ENCODE measurements around the gene LSM4. TPM values are rescaled to one million over a fixed set of nuclear protein-coding genes. Genes with fewer than 3 reads are reported as not detected.

The LSM4 gene
- total RNA-seq, 1 experiment from 2014 or later, result 713 TPM

GRCh38 chr19:18297308-18297707 lies 25.6 kb downstream of the LSM4 start:
- intact Hi-C loops (cut with micrococcal nuclease), result no loop called here
- CTCF ChIA-PET, result no interaction called here
- no peaks in the 10 kb centered on the region for H3F3A ChIP-seq (ENCODE audit: low read length, unreplicated experiment)
- H3K36me3 ChIP-seq (ENCODE audit: low read depth, low read length), result no peaks in the 10 kb centered on the region
- no peak overlapping the region for H2AFZ ChIP-seq (ENCODE audit: low read length)
- no peak overlapping the region for H3K4me3 ChIP-seq (ENCODE audit: low read length)
- H3K9ac ChIP-seq (ENCODE audit: low read length), result no peak overlapping the region
- no peaks in the 10 kb centered on the region for H3K79me2 ChIP-seq (ENCODE audit: low read length)
- no peaks in the 10 kb centered on the region for H4K20me1 ChIP-seq (ENCODE audit: low read length)
- no peak for DNase-seq
- no peaks in the 10 kb centered on the region for H3K9me3 ChIP-seq (ENCODE audit: low read length)
- no peaks in the 10 kb centered on the region for H3K9me2 ChIP-seq (replicated peaks; ENCODE audit: low read length)
- H3K4me1 ChIP-seq (ENCODE audit: insufficient read depth, low read length), result peaks cover 16% of the 10 kb centered on the region
- H3K27me3 ChIP-seq (ENCODE audit: low read length), result no peaks in the 10 kb centered on the region
- no peak for ATAC-seq
- TF ChIP-seq EZH2phosphoT487 (IDR thresholded peaks at IDR 0.05; ENCODE audit: borderline replicate concordance, low read length) (no peak), CTCF (conservative IDR thresholded peaks at IDR 0.05; ENCODE audit: low read depth, low read length) (no peak), EZH2 (IDR thresholded peaks at IDR 0.05; ENCODE audit: low read length, unreplicated experiment) (no peak)
- no peak overlapping the region for H3K27ac ChIP-seq (ENCODE audit: low read length)
- H3K4me2 ChIP-seq (ENCODE audit: low read length), result no peak overlapping the region
- POLR2A ChIA-PET (ENCODE audit: unreplicated experiment), result no interaction called here
- BruUV-seq (replicated peaks), result no TSS peak

- no peak for TF ChIP-seq EZH2 (IDR thresholded peaks at IDR 0.05; ENCODE audit: low read length, unreplicated experiment)
- no peak for TF ChIP-seq EZH2phosphoT487 (IDR thresholded peaks at IDR 0.05; ENCODE audit: borderline replicate concordance, low read length)
- TF ChIP-seq CTCF (conservative IDR thresholded peaks at IDR 0.05; ENCODE audit: low read depth, low read length), result no peak
- no TSS peak for BruUV-seq (replicated peaks)
- ChIA-PET CTCF (no interaction called here), POLR2A (ENCODE audit: unreplicated experiment) (no interaction called here)
- no peaks in the 10 kb centered on the region for H3F3A ChIP-seq (ENCODE audit: low read length, unreplicated experiment)
- no peaks in the 10 kb centered on the region for H3K79me2 ChIP-seq (ENCODE audit: low read length)
- no peaks in the 10 kb centered on the region for H3K36me3 ChIP-seq (ENCODE audit: low read depth, low read length)
- H3K27ac ChIP-seq (ENCODE audit: low read length), result no peak overlapping the region
- no peak overlapping the region for H3K4me3 ChIP-seq (ENCODE audit: low read length)
- DNase-seq (no peak), ATAC-seq (no peak)
- peaks cover 17% of the 10 kb centered on the region for H3K4me1 ChIP-seq (ENCODE audit: insufficient read depth, low read length)
- H3K9me2 ChIP-seq (replicated peaks; ENCODE audit: low read length), result no peaks in the 10 kb centered on the region
- no peak overlapping the region for H3K9ac ChIP-seq (ENCODE audit: low read length)
- H3K27me3 ChIP-seq (ENCODE audit: low read length), result no peaks in the 10 kb centered on the region
- H3K4me2 ChIP-seq (ENCODE audit: low read length), result no peak overlapping the region
- no peak overlapping the region for H2AFZ ChIP-seq (ENCODE audit: low read length)
- no peaks in the 10 kb centered on the region for H3K9me3 ChIP-seq (ENCODE audit: low read length)
- intact Hi-C loops (cut with micrococcal nuclease), result no loop called here
- no peaks in the 10 kb centered on the region for H4K20me1 ChIP-seq (ENCODE audit: low read length)
These were observed 27.8 kb downstream of the LSM4 start for GRCh38 chr19:18295034-18295451.

- H4K20me1 ChIP-seq (ENCODE audit: low read length), result no peaks in the 10 kb centered on the region
- intact Hi-C loops (cut with micrococcal nuclease), result no loop called here
- H3K9ac ChIP-seq (ENCODE audit: low read length), result no peak overlapping the region
- no TSS peak for BruUV-seq (replicated peaks)
- no peak for ATAC-seq
- peak; percentile 61 for DNase-seq
- H3K79me2 ChIP-seq (ENCODE audit: low read length), result no peaks in the 10 kb centered on the region
- no peak overlapping the region for H2AFZ ChIP-seq (ENCODE audit: low read length)
- H3K4me1 ChIP-seq (ENCODE audit: insufficient read depth, low read length), result peaks cover 17% of the 10 kb centered on the region
- H3F3A ChIP-seq (ENCODE audit: low read length, unreplicated experiment), result no peaks in the 10 kb centered on the region
- ChIA-PET CTCF (no interaction called here), POLR2A (ENCODE audit: unreplicated experiment) (no interaction called here)
- no peak overlapping the region for H3K27ac ChIP-seq (ENCODE audit: low read length)
- no peaks in the 10 kb centered on the region for H3K9me3 ChIP-seq (ENCODE audit: low read length)
- no peaks in the 10 kb centered on the region for H3K36me3 ChIP-seq (ENCODE audit: low read depth, low read length)
- H3K27me3 ChIP-seq (ENCODE audit: low read length), result no peaks in the 10 kb centered on the region
- no peak overlapping the region for H3K4me3 ChIP-seq (ENCODE audit: low read length)
- no peaks in the 10 kb centered on the region for H3K9me2 ChIP-seq (replicated peaks; ENCODE audit: low read length)
- TF ChIP-seq CTCF (conservative IDR thresholded peaks at IDR 0.05; ENCODE audit: low read depth, low read length) (no peak), EZH2phosphoT487 (IDR thresholded peaks at IDR 0.05; ENCODE audit: borderline replicate concordance, low read length) (no peak), EZH2 (IDR thresholded peaks at IDR 0.05; ENCODE audit: low read length, unreplicated experiment) (no peak)
- H3K4me2 ChIP-seq (ENCODE audit: low read length), result no peak overlapping the region
These were observed 28.4 kb downstream of the LSM4 start for GRCh38 chr19:18294467-18294864.

Measured in PC-3 (cell line).